Kidney epithelial cell (primary cell): ENCODE measurements around the gene LTBP1. TPM values are rescaled to one million over a fixed set of nuclear protein-coding genes. Genes with fewer than 3 reads are reported as not detected.

Source experiments
- DNase-seq: peaks from one replicate; pipeline ENCODE4 v3.0.0-alpha.2; 2010; ENCODE audit warnings: low read depth
- H3K27me3 ChIP-seq: 2 replicates; pipeline ENCODE4 v1.6.0; 2011; ENCODE audit warnings: low read length; ENCODE audit not compliant: control insufficient read depth, insufficient read depth
- H3K36me3 ChIP-seq: 2 replicates; pipeline ENCODE4 v1.5.1; 2011; ENCODE audit warnings: low read length; ENCODE audit not compliant: control insufficient read depth, insufficient read depth
- H3K4me3 ChIP-seq: 2 replicates; pipeline ENCODE4 v1.5.1; 2011; ENCODE audit warnings: low read depth, mild to moderate bottlenecking, control low read depth, low read length
- CTCF ChIP-seq: IDR thresholded peaks from 2 replicates; pipeline ENCODE4 v1.5.1; 2011; ENCODE audit warnings: mild to moderate bottlenecking, moderate library complexity, low read length, control low read depth, inconsistent platforms; ENCODE audit not compliant: insufficient read depth, poor library complexity, severe bottlenecking
- total RNA-seq: library from RNA; depleted of rRNA; stranded (reverse); fragments of >200 nt; gene quantifications from 2 replicates; pipeline ENCODE4 v1.2.3, GENCODE V29; 2015

Gene LTBP1
- total RNA-seq, 1 donor from 2014 or later: 39.3 TPM

- no peaks in the 10 kb centered on the region for H3K27me3 ChIP-seq
- DNase-seq: no peak
- H3K4me3 ChIP-seq: no peak overlapping the region
- no peaks in the 10 kb centered on the region for H3K36me3 ChIP-seq
- TF ChIP-seq CTCF: no peak
Measured at GRCh38 chr2:32937602-32938448, 8.9 kb upstream of the LTBP1 start.

- no peak for TF ChIP-seq CTCF
- H3K36me3 ChIP-seq: no peaks in the 10 kb centered on the region
Measured at GRCh38 chr2:32938934-32939333, 7.8 kb upstream of the LTBP1 start.

GRCh38 chr2:32940316-32940997 is 6.3 kb upstream of the LTBP1 start:
- TF ChIP-seq CTCF: no peak

More at GRCh38 chr2:32938934-32939333, 7.8 kb upstream of the LTBP1 start:
- DNase-seq: no peak
- no peak overlapping the region for H3K4me3 ChIP-seq
- no peaks in the 10 kb centered on the region for H3K27me3 ChIP-seq

GRCh38 chr2:32941944-32942690 is 4.6 kb upstream of the LTBP1 start:
- H3K4me3 ChIP-seq: no peak overlapping the region
- no peak for DNase-seq
- no peaks in the 10 kb centered on the region for H3K36me3 ChIP-seq
- H3K27me3 ChIP-seq: no peaks in the 10 kb centered on the region
- TF ChIP-seq CTCF: no peak

More at GRCh38 chr2:32940316-32940997, 6.3 kb upstream of the LTBP1 start:
- Histone ChIP-seq H3K27me3 (no peaks in the 10 kb centered on the region), H3K36me3 (no peaks in the 10 kb centered on the region), H3K4me3 (no peak overlapping the region)
- DNase-seq: no peak

- no peaks in the 10 kb centered on the region for H3K27me3 ChIP-seq
- no peaks in the 10 kb centered on the region for H3K36me3 ChIP-seq
- H3K4me3 ChIP-seq: no peak overlapping the region
- TF ChIP-seq CTCF: no peak
- DNase-seq: no peak
Measured at GRCh38 chr2:32942793-32943485, 3.8 kb upstream of the LTBP1 start.
